ENCODE measurements around the gene PPP2R5C.
"Not testable (repeated sequence)": the region's sequence is repeated elsewhere in the genome, so short reads cannot be mapped to it uniquely, and the experiment has no call there.

Gene PPP2R5C

GRCh38 chr14:101971458-101971857 lies 209.9 kb downstream of the PPP2R5C start:
- not testable (repeated sequence) for H3K27me3 Mint-ChIP-seq (ENCODE audit: low read depth); H3K4me3 Mint-ChIP-seq; H3K27ac Mint-ChIP-seq; H3K9me3 Mint-ChIP-seq
- Mint-ChIP-seq H3K36me3 (ENCODE audit: low read depth) (peaks cover 26% of the 10 kb centered on the region), H3K4me1 (ENCODE audit: low read depth) (peaks cover 38% of the 10 kb centered on the region)

DNA sequence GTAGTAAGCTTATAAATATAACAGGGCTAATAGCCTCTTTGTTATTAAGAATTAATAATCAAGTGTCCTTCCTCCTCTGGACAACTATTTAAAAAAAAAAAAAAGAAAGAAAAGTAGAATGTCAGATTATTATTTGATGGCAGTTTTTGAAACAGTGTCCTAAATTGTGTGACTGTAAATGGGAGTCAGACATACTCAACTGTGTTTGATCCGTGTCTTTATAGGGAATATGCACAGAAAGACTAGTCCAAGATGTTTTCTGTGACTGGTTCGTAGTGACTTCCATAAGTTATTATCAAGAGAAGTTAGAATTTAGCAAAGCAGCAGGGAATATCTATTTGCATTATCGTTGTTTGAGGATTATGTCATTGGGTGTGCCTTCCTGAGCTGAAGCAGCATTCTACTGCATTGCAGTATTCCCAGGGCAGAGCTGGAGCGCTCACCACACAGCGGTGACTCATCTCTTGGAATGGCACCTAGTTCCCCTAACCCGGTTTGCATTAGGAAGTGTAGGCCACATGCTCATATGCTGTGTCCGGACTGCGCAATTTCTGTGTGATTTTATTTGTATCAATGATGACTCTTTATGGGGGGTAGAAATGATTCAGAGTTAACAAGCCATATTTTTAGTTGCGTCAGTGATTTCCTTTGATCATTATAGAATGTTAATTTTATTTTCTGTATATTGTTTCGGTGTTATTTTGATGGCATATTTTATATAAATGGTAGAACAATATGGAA lies 210.8 kb downstream of the PPP2R5C start:
- Mint-ChIP-seq H3K9me3 (no peaks in the 10 kb centered on the region), H3K4me3 (no peak overlapping the region), H3K36me3 (ENCODE audit: low read depth) (peaks cover 24% of the 10 kb centered on the region), H3K4me1 (ENCODE audit: low read depth) (peaks cover 32% of the 10 kb centered on the region), H3K27me3 (ENCODE audit: low read depth) (no peaks in the 10 kb centered on the region), H3K27ac (no peak overlapping the region)

DNA sequence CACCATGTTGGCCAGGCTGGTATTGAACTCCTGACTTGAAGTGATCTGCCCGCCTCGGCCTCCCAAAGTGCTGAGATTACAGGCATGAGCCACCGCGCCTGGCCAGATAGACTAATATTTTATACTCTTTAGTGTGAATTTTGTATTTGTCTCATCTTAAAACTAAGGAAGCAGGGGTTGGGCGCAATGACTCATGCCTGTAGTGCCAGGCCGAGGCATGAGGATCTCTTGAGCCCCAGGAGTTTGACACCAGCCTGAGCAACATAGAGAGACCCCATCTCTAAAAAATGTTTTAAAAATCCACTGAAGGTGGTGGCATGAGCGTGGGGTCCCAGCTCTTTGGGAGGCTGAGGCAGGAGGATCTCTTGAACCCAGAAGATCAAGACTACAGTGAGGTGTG lies 211.8 kb downstream of the PPP2R5C start:
- Mint-ChIP-seq H3K4me1 (ENCODE audit: low read depth) (peaks cover 23% of the 10 kb centered on the region), H3K9me3 (no peaks in the 10 kb centered on the region), H3K36me3 (ENCODE audit: low read depth) (peaks cover 22% of the 10 kb centered on the region), H3K27ac (no peak overlapping the region), H3K4me3 (no peak overlapping the region), H3K27me3 (ENCODE audit: low read depth) (no peaks in the 10 kb centered on the region)

DNA sequence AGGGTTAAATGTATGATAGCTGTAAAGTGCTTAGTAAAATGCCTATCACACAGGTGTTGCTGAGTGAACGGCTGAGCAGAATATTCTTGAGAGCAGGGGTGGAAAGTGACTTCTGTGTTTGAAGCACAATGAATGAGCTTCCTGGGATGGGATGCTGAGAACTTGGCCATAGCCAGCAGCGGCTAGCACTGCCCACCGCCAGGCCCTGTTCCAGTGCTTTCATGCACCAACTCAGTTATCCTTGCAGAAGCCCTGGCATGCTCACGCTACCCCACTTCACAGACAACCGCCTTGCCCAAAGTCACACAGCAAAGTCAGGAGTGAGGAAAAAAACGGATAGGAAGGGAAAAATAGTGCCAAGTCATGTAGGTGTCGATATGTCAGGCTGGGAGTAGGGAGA lies 213.7 kb downstream of the PPP2R5C start:
- Mint-ChIP-seq H3K4me1 (ENCODE audit: low read depth) (peaks cover 12% of the 10 kb centered on the region), H3K9me3 (no peaks in the 10 kb centered on the region), H3K27ac (no peak overlapping the region), H3K4me3 (no peak overlapping the region), H3K36me3 (ENCODE audit: low read depth) (peaks cover 29% of the 10 kb centered on the region), H3K27me3 (ENCODE audit: low read depth) (no peaks in the 10 kb centered on the region)

Data from T-helper 1 cell treated with Interleukin-12 subunit alpha and Interleukin-12 subunit beta and Interleukin-4 antibody, amounts not matched to agents 30 μg/mL and 1 μg/mL, for 36 hours (primary cell).